ENCODE data around the gene AGAP2. TPM values are rescaled to one million over a fixed set of nuclear protein-coding genes. Genes with fewer than 3 reads are reported as not detected.
"Not testable (repeated sequence)": the region's sequence is repeated elsewhere in the genome, so short reads cannot be mapped to it uniquely, and the experiment has no call there.

The AGAP2 gene
- total RNA-seq, 5 donors from 2014 or later (not counting 1 experiment from before 2014, with no cell fraction given), result 43.2 to 74.6 (median 66.4) TPM

DNA sequence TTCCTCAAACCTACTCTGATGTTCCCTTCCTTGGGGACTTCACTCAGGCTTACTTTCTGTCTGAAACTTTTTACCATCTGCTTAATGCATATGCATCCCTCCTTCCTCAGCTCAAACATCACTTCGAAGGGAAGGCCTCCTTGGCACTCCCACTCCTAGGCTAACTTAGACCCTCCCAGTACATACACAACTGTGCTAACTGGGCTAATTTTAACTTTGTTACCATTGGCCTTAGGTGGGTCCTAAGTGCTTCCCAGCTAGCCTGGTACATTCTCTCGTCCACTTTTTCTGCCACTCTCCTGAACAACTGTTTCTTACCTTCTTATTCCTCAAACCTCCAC is 37.7 kb upstream of the AGAP2 start:
- no peaks in the 10 kb centered on the region for H3K27me3 Mint-ChIP-seq
- Histone ChIP-seq H3K27me3 (replicated peaks in 1 of 2; ENCODE audit: control insufficient read depth in 2 of 2, extremely low read depth in 1 of 2, insufficient read depth in 2 of 2, low read length in 1 of 2) (no peaks in the 10 kb centered on the region), H3K27ac (ENCODE audit: low read length) (no peak overlapping the region), H3K4me3 (ENCODE audit: control insufficient read depth in 1 of 2, extremely low read depth in 1 of 2, low read length in 1 of 2) (no peak overlapping the region), H3K4me1 (ENCODE audit: control insufficient read depth in 1 of 2, extremely low read depth in 1 of 2, insufficient read depth in 2 of 2, low read length in 2 of 2) (peaks cover 10 to 43% of the 10 kb centered on the region in 2 experiments), H3K36me3 (ENCODE audit: control insufficient read depth in 2 of 2, extremely low read depth in 1 of 2, insufficient read depth in 1 of 2, low read length in 1 of 2) (peaks cover 0 to 3% of the 10 kb centered on the region in 2 donors), H3K9me3 (no peaks in the 10 kb centered on the region)
- WGBS (ENCODE audit: insufficient coverage), result 81% methylated on average over 2 of the region's 2 CpGs
- ATAC-seq (replicated peaks in 1 of 4), result no peak
- no peak overlapping the region for H3K27ac Mint-ChIP-seq
- ChIA-PET POLR2A (no interaction called here), CTCF (no interaction called here)
- DNase-seq, result no peak
- no peak overlapping the region for H3K4me3 Mint-ChIP-seq
- H3K4me1 Mint-ChIP-seq, result peaks cover 31 to 43% (median 37%) of the 10 kb centered on the region in 3 donors
- H3K9me3 Mint-ChIP-seq, result no peaks in the 10 kb centered on the region
- peaks cover 6% of the 10 kb centered on the region for H3K36me3 Mint-ChIP-seq

GRCh38 chr12:57775563-57776246 is 37.2 kb upstream of the AGAP2 start:
- Histone ChIP-seq H3K9me3 (no peaks in the 10 kb centered on the region), H3K4me3 (ENCODE audit: control insufficient read depth in 1 of 2, extremely low read depth in 1 of 2, low read length in 1 of 2) (no peak overlapping the region), H3K36me3 (ENCODE audit: control insufficient read depth in 2 of 2, extremely low read depth in 1 of 2, insufficient read depth in 1 of 2, low read length in 1 of 2) (peaks cover 0 to 3% of the 10 kb centered on the region in 2 donors), H3K27ac (ENCODE audit: low read length) (no peak overlapping the region), H3K4me1 (ENCODE audit: control insufficient read depth in 1 of 2, extremely low read depth in 1 of 2, insufficient read depth in 2 of 2, low read length in 2 of 2) (peaks cover 12 to 42% of the 10 kb centered on the region in 2 experiments), H3K27me3 (replicated peaks in 1 of 2; ENCODE audit: control insufficient read depth in 2 of 2, extremely low read depth in 1 of 2, insufficient read depth in 2 of 2, low read length in 1 of 2) (no peaks in the 10 kb centered on the region)
- Mint-ChIP-seq H3K27ac (no peak overlapping the region), H3K9me3 (no peaks in the 10 kb centered on the region), H3K27me3 (no peaks in the 10 kb centered on the region), H3K4me1 (peaks cover 26 to 40% (median 35%) of the 10 kb centered on the region in 3 donors), H3K36me3 (peaks cover 6% of the 10 kb centered on the region), H3K4me3 (no peak overlapping the region)
- ChIA-PET CTCF (interaction anchor here (0.7 to 1.2 kb wide), 3 partner anchors 10 to 16 kb away, joined by 4 to 8 read pairs (median 5); no protein-coding TSS in a partner anchor), POLR2A (interaction anchor here in 1 of 2 donors (0.7 kb wide), 1 partner anchor 266 kb away, joined by 8 read pairs; no protein-coding TSS in a partner anchor)
- 69% methylated on average over 2 of the region's 4 CpGs for WGBS (ENCODE audit: insufficient coverage)
- ATAC-seq (replicated peaks in 1 of 4) (no peak), DNase-seq (no peak)

GRCh38 chr12:57775044-57775443 is 36.5 kb upstream of the AGAP2 start:
- H3K4me1 ChIP-seq (ENCODE audit: control insufficient read depth in 1 of 2, extremely low read depth in 1 of 2, insufficient read depth in 2 of 2, low read length in 2 of 2), result peaks cover 9 to 35% of the 10 kb centered on the region in 2 experiments
- WGBS (ENCODE audit: insufficient coverage), result 100% methylated on average over 2 of the region's 3 CpGs
- H3K36me3 Mint-ChIP-seq, result peaks cover 6% of the 10 kb centered on the region
- H3K4me1 Mint-ChIP-seq, result peaks cover 19 to 35% (median 28%) of the 10 kb centered on the region in 3 donors
- H3K9me3 Mint-ChIP-seq, result no peaks in the 10 kb centered on the region
- H3K27me3 Mint-ChIP-seq, result no peaks in the 10 kb centered on the region
- no peaks in the 10 kb centered on the region for H3K27me3 ChIP-seq (replicated peaks in 1 of 2; ENCODE audit: control insufficient read depth in 2 of 2, extremely low read depth in 1 of 2, insufficient read depth in 2 of 2, low read length in 1 of 2)
- ChIA-PET POLR2A (interaction anchor here in 1 of 2 donors (0.6 to 0.7 kb wide), 2 partner anchors 134 to 265 kb away, joined by 4 to 8 read pairs; no protein-coding TSS in a partner anchor), CTCF (interaction anchor here (0.6 to 1.2 kb wide), 6 partner anchors 11 to 675 kb away, joined by 3 to 8 read pairs (median 4); no protein-coding TSS in a partner anchor)
- no peak overlapping the region for H3K27ac Mint-ChIP-seq
- no peaks in the 10 kb centered on the region for H3K9me3 ChIP-seq
- no peak overlapping the region for H3K27ac ChIP-seq (ENCODE audit: low read length)
- no peak overlapping the region for H3K4me3 ChIP-seq (ENCODE audit: control insufficient read depth in 1 of 2, extremely low read depth in 1 of 2, low read length in 1 of 2)
- H3K36me3 ChIP-seq (ENCODE audit: control insufficient read depth in 2 of 2, extremely low read depth in 1 of 2, insufficient read depth in 1 of 2, low read length in 1 of 2), result peaks cover 0 to 6% of the 10 kb centered on the region in 2 donors
- ATAC-seq (replicated peaks in 1 of 4) (no peak), DNase-seq (no peak)
- H3K4me3 Mint-ChIP-seq, result peak overlapping the region in 1 of 3 donors; percentile 25

DNA sequence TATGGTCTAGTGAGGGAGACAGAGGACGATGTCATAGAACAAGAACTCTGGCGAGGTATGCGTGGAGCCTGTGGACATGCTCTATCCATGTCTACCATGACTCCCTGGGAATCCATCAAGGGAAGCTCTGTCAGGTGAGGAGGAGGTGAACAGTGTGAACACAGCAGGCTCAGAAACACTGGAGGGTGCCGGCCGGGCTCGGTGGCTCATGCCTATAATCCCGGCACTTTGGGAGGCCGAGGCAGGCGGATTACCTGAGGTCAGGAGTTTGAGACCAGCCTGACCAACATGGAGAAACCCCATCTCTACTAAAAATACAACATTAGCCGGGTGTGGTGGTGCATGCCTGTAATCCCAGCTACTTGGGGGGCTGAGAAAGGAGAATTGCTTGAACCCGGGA is 36.1 kb upstream of the AGAP2 start:
- not testable (repeated sequence) for H3K9me3 Mint-ChIP-seq; ATAC-seq (replicated peaks in 1 of 4); H3K9me3 ChIP-seq; H3K27ac ChIP-seq (ENCODE audit: low read length); DNase-seq; H3K36me3 Mint-ChIP-seq; H3K27ac Mint-ChIP-seq; H3K27me3 Mint-ChIP-seq; H3K36me3 ChIP-seq (ENCODE audit: control insufficient read depth in 2 of 2, extremely low read depth in 1 of 2, insufficient read depth in 1 of 2, low read length in 1 of 2); H3K4me3 ChIP-seq (ENCODE audit: control insufficient read depth in 1 of 2, extremely low read depth in 1 of 2, low read length in 1 of 2); H3K4me3 Mint-ChIP-seq; H3K27me3 ChIP-seq (replicated peaks in 1 of 2; ENCODE audit: control insufficient read depth in 2 of 2, extremely low read depth in 1 of 2, insufficient read depth in 2 of 2, low read length in 1 of 2)
- 100% methylated on average over 1 of the region's 11 CpGs for WGBS (ENCODE audit: insufficient coverage)
- CTCF ChIA-PET, result interaction anchor here in 1 of 2 donors (0.6 to 1.2 kb wide), 4 partner anchors 13 to 675 kb away, joined by 3 to 8 read pairs (median 4); no protein-coding TSS in a partner anchor
- H3K4me1 Mint-ChIP-seq, result peaks cover 16 to 31% (median 24%) of the 10 kb centered on the region in 3 donors
- peaks cover 9 to 31% of the 10 kb centered on the region in 2 experiments for H3K4me1 ChIP-seq (ENCODE audit: control insufficient read depth in 1 of 2, extremely low read depth in 1 of 2, insufficient read depth in 2 of 2, low read length in 2 of 2)
- POLR2A ChIA-PET, result interaction anchor here in 1 of 2 donors (0.6 kb wide), 1 partner anchor 134 kb away, joined by 4 read pairs; no protein-coding TSS in a partner anchor

DNA sequence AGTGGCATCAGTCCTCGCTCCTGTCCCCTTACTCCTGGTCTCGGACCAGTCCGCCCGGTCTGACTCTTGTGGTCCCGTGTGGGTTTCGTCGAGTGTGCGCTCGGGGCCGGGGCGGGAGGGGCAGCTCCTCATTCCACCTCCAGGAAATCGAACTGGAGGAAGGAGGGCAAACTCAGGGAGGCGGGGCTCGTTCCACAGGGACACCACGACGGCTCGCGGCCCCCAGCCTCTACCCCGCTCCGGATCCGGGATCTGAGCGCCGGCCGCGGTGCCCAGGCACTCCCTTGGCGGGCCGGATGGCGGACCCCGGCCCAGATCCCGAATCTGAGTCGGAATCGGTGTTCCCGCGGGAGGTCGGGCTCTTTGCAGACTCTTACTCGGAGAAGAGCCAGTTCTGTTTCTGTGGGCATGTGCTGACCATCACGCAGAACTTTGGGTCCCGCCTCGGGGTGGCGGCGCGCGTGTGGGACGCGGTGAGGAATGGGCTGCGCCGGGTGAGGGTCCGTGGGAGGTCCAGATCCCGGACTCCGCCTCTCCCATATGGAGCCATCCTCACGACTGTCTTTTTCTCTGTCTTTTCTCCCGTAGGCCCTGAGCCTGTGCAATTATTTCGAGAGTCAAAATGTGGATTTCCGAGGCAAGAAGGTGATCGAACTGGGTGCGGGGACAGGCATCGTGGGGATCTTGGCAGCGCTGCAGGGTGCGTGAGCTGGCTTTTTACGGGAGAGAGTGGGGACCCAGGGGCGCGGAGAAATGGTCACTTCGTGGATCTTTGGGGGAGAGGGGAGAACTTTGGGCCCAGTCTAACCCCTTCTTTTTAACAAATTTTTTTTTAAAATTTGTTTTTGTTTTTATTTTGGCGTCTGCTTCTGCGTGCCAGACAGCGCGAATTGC is 34.1 kb upstream of the AGAP2 start, which contains the start of gene EEF1AKMT3:
TSS of gene EEF1AKMT3 (plus strand) at position 186 of the 894 bp plus-strand sequence. CDS start at position 297, 111 bp downstream.
- Mint-ChIP-seq H3K4me3 (peak within 1 kb of the TSS; percentile 94 to 96 (median 95)), H3K4me1 (peaks cover 11 to 21% (median 21%) of the 10 kb centered on the region in 3 donors), H3K36me3 (peaks cover 13% of the 10 kb centered on the region), H3K27ac (peak within 1 kb of the TSS; percentile 93 to 94), H3K9me3 (no peaks in the 10 kb centered on the region), H3K27me3 (no peaks in the 10 kb centered on the region)
- H3K27me3 ChIP-seq (replicated peaks in 1 of 2; ENCODE audit: control insufficient read depth in 2 of 2, extremely low read depth in 1 of 2, insufficient read depth in 2 of 2, low read length in 1 of 2), result no peaks in the 10 kb centered on the region
- ChIA-PET POLR2A (interaction anchor here (0.6 to 1.0 kb wide), 3 partner anchors 10 to 29 kb away, joined by 3 to 10 read pairs (median 4); no protein-coding TSS in a partner anchor), CTCF (interaction anchor here (0.7 to 1.3 kb wide), 5 partner anchors 9 to 18 kb away, joined by 3 to 11 read pairs (median 4); partner anchors contain the start of gene TSFM (in 2 of the 2))
- peak within 1 kb of the TSS; percentile 61 for H3K27ac ChIP-seq (ENCODE audit: low read length)
- WGBS (ENCODE audit: insufficient coverage), result under 1% methylated on average over 58 of the region's 67 CpGs
- ATAC-seq (replicated peaks in 1 of 4), result peak in 3 of 4 experiments; percentile 18 to 33 (median 23)
- peaks cover 6% of the 10 kb centered on the region in 2 donors for H3K36me3 ChIP-seq (ENCODE audit: control insufficient read depth in 2 of 2, extremely low read depth in 1 of 2, insufficient read depth in 1 of 2, low read length in 1 of 2)
- peak in 3 of 35 experiments; percentile 12 to 51 (median 16) for DNase-seq
- H3K4me1 ChIP-seq (ENCODE audit: control insufficient read depth in 1 of 2, extremely low read depth in 1 of 2, insufficient read depth in 2 of 2, low read length in 2 of 2), result peaks cover 9 to 25% of the 10 kb centered on the region in 2 experiments
- peak within 1 kb of the TSS; percentile 74 to 91 for H3K4me3 ChIP-seq (ENCODE audit: control insufficient read depth in 1 of 2, extremely low read depth in 1 of 2, low read length in 1 of 2)
- no peaks in the 10 kb centered on the region for H3K9me3 ChIP-seq

Measured in T-cell (primary cell).